ENCODE data around the gene CSMD2.

GRCh38 chr1:33468011-33468410, 697.0 kb downstream of the CSMD2 start:
- no peak for TF ChIP-seq CTCF (conservative IDR thresholded peaks at IDR 0.05; ENCODE audit: low read length)
- no peak for TF ChIP-seq EZH2phosphoT487 (IDR thresholded peaks at IDR 0.05; ENCODE audit: borderline replicate concordance, low read depth, low read length)
